HG02970 (cell line): ENCODE results near the gene METRNL.
A peak's percentile ranks its signal among the peaks of the same experiment; 100 is the strongest.
"Not testable (repeated sequence)": the region's sequence is repeated elsewhere in the genome, so short reads cannot be mapped to it uniquely, and the experiment has no call there.

ENCODE experiments used
- ATAC-seq: cut with Tn5 transposase; IDR thresholded peaks from one replicate; pipeline ENCODE4 v1.9.1; 2021; ENCODE audit warnings: mild to moderate bottlenecking, moderate library complexity, moderate number of reproducible peaks; ENCODE audit not compliant: unreplicated experiment, low FRiP score

METRNL gene

GRCh38 chr17:83079352-83079747 lies at the start of gene METRNL:
Gene METRNL, plus strand, starts transcription at chr17:83079609. Its CDS starts 207 bp downstream, at chr17:83079816.
- peak; percentile 46 for ATAC-seq

DNA sequence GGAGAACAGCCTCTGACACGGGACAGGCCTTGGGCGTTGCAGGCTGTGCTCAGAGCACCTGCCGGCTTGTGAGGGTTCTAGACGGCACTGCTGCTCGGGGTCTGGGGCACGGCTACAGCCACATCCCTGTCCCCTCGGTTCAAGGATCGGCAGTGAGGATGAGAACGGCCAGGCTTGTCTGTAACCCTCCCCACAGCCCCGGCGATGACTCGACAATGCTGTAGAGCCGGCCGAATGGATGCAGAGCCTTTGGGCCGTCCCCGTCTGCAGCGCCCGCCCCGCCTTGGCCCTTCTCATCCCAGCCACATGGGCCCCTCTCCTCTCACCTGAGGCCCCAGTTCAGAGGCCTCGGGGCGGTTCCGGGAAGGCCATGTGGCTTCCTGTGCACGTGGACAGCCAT lies 49.0 kb upstream of the METRNL start:
- no peak for ATAC-seq

- ATAC-seq = no peak
These were observed 48.0 kb upstream of the METRNL start for GRCh38 chr17:83031321-83031945.

- not testable (repeated sequence) for ATAC-seq
These were observed 47.4 kb upstream of the METRNL start for GRCh38 chr17:83031946-83032451.

DNA sequence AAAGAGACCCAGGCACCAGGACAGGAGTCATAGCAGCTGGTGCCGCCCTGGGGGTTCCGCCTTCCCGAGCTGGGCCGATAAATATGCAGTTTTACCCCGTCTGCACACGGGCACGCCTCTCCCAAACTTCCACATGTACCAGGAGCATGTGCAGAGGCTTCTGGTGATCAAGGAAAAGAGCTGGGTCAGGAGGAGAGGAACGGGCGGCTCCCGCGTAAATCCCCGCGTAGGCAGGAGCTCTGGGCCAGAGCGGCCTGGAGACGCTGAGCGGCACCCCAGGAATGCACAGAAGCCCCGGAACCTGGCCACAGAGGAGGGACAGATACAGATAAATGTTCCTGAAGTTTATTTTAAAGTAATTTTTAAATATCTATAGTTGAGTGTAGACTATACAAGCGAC lies 46.6 kb upstream of the METRNL start:
- ATAC-seq = no peak

DNA sequence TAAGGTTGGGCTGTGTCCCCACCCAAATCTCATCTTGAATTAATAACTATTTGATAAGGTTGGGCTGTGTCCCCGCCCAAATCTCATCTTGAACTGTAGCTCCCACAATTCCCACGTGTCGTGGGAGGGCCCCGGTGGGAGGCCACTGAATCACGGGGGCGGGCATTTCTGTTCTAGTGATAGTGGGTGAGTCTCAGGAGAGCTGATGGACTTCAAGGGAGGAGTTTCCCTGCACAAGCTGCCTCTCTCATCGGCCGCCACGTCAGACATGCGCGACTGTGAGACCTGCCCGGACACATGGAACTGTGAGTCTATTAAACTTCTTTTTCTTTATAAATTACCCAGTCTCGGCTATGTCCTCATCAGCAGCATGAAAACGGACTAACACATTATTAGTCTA lies 44.9 kb upstream of the METRNL start:
- no peak for ATAC-seq

DNA sequence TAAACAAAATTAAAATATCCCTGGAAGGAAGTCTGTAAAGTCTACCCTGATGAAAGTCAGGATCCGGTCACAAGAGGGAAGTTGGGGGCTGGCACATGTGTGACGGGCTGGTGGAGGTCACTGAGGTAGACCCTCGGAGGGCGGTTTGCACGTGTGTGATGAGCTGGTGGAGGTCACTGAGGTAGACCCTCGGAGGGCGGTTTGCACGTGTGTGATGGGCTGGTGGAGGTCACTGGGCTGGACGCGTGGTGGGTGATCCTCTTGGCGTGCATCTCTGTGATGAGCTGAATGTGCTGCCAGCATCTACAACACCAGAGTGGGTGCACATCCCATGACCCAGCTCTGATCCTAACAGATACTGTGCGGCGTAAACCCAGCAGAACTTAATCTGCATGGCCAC lies 43.7 kb upstream of the METRNL start:
- ATAC-seq = no peak

GRCh38 chr17:83036193-83036592 lies 43.2 kb upstream of the METRNL start:
- no peak for ATAC-seq

- ATAC-seq = no peak
These were observed 42.7 kb upstream of the METRNL start for GRCh38 chr17:83036666-83037065.

GRCh38 chr17:83037084-83037873 lies 42.1 kb upstream of the METRNL start:
- ATAC-seq = no peak

- no peak for ATAC-seq
These were observed 41.6 kb upstream of the METRNL start for GRCh38 chr17:83037874-83038165.

DNA sequence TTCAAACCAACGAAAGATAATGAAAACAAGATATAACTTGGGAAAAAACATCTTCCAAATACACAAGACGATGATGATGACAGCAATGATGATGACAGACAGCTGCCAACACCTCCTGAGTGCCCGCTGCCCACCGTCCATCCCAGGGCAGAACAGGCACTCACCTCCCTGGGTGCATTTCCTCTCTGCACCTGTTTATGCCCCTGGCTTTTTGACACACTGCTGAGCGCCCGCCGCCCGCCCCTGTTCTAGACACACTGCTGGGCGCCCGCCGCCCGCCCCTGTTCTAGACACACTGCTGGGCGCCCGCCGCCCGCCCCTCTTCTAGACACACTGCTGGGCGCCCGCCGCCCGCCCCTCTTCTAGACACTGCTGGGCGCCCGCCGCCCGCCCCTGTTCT lies 40.4 kb upstream of the METRNL start:
- ATAC-seq = not testable (repeated sequence)

DNA sequence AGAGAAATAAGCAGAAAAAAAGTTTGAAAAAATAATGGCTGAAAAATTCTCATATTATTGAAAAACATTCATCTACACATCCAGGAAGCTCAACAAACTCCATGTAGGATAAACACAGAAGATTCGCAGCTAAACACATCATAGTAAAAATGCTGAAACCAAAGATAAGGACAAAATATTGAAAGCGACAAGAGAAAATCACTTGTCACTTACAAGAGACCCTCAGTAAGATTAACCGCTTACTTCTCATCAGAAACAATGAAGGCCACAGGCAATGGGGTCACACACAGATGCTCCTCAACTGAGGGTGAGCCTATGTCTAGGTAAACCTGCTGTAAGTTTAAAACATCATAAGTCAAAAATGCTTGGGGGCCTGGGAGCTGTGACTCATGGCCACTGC lies 38.1 kb upstream of the METRNL start:
- ATAC-seq = no peak

- no peak for ATAC-seq
These were observed 36.8 kb upstream of the METRNL start for GRCh38 chr17:83042522-83043158.

- ATAC-seq = not testable (repeated sequence)
These were observed 34.9 kb upstream of the METRNL start for GRCh38 chr17:83044479-83044878.

- ATAC-seq = no peak
These were observed 32.8 kb upstream of the METRNL start for GRCh38 chr17:83046448-83047181.

GRCh38 chr17:83047182-83047478 lies 32.3 kb upstream of the METRNL start:
- no peak for ATAC-seq

- not testable (repeated sequence) for ATAC-seq
These were observed 31.5 kb upstream of the METRNL start for GRCh38 chr17:83047818-83048475.

- ATAC-seq = no peak
These were observed 28.6 kb upstream of the METRNL start for GRCh38 chr17:83050651-83051395.
